ENCODE results near the gene B9D2.

B9D2 gene

DNA sequence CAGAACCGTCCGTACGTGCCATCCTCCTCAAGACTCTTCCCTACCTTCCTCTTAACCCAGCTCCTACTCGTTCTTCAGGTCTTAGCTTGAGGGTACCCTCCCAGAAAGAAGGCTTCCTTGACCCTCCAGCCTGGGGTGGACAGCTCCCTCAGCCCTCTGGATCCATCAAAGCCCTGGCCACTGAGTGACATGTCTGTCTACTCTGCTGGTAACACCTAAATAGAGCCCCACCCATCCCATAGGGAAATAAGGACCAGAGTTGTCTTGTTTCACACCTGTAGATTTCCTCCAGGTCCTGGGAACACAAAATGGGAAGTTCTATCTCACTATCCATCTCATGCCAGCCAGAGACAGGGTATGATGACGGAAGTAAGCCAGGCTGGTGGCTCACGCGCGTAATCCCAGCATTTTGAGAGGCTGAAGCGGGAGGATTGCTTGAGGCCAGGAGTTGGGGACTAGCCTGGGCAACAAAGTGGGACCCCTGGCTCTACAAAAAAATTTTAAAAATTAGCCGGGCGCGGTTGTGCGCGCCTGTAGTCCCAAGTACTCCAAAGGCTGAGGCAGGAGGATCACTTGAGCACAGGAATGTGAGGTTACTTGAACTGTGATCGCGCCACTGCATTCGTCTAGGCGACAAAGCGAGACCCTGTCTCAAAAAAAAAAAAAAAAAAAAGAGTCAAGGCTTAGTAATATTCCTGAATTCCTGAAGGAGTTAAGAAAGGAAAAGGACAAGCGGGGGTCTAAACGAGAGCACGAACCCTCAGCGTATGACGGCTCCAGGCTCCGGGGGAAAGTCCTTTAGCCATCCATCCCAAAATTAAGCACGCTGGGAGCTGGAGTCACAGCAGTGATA is 54.5 kb downstream of the B9D2 start:
- DNase-seq (ENCODE audit: low read depth): no peak

DNA sequence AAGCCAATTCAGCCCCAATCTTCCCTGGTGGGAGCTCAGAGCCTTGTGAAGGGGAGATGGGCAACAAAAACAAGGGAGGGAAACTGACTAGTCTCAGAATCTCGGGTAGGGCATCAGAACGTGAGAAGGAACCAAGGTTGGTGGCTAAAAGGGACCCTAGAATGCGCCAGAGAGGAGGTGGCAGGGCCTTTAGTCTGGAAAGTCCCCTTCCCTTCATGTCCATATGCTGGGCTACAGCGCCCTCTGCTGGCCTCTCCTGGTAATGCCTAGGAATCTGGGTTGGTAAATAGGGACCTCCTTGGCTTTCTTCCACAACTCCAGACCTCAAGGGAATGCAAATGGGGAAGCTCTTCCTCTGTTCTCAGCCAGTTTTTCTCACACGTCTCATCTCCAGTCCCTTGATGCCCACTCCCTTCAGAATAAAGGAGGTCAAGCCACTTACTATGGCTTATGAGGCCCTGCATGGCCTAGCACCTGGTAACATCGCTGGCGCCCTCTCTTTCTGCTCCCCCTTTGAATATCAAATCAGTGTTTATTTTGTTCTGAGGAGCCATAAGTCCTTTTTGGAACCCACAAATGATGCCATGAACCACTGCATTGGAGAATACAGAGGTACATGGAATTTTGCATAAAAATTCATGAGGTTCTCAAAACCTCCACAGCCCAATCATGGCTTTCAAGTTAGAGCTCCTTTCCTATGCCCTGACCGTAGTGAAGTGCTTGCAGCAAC is 55.3 kb downstream of the B9D2 start:
- no peak for DNase-seq (ENCODE audit: low read depth)

GRCh38 chr19:41307954-41308449 is 55.9 kb downstream of the B9D2 start:
- no peak for DNase-seq (ENCODE audit: low read depth)

GRCh38 chr19:41307090-41307875 is 56.7 kb downstream of the B9D2 start:
- no peak for DNase-seq (ENCODE audit: low read depth)

- DNase-seq (ENCODE audit: low read depth): no peak
Measured at GRCh38 chr19:41305927-41306793, 57.8 kb downstream of the B9D2 start.

DNA sequence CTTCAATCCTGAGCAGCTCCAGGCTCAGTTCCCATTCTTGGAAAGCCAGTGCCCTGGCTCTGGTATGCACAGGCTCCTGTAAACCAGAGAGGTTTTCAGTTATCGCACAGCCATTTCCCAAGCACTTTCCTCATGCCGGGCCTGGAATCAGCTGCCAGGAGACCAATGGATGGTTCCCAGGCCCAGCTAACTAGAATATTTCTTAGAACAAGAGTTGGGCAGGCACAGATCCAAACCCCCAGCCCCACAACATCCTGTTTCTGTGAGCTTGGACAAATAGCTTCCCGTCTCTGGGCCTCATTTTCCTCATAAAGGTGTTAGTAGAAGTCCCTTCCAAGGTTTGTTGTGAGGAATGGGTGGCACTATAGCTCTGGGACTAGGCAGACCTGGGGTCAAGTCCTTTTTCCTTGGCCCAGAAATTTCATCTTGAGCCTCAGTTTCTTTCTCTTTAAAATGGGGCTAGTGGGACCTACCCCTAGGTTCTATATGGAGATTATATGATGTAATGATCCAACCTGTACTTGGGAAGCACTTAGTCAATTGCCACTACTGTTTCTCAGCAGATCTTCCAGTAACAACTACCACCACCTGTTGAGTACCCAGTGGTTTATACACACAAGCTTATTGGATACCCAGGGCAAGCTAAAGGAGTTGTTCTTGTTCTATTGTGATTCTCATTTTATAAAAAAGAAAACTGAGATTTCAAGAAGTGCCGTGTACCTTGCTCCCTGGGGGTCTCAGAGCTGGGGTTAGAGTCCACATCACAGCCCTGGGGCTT is 59.1 kb downstream of the B9D2 start:
- no peak for DNase-seq (ENCODE audit: low read depth)

Measured in GM04503 (cell line).